Adrenal gland (tissue), 5 donors: ENCODE data around the gene LGALS16.

Experiments
- CTCF ChIP-seq, 6 experiments: fragments of 450-650 bp in 4 of 6; fragments of 200-600 bp in 2 of 6; sonication (generic) in 1 of 6; IDR thresholded peaks; 1 replicate in 5 of 6; 2 replicates in 1 of 6; pipeline versions ENCODE4 v1.5.1 to v1.8.0; 2016 to 2021; ENCODE audit warnings: antibody characterized with exemption in 6 of 6, mild to moderate bottlenecking in 2 of 6, moderate library complexity in 1 of 6
- POLR2A ChIP-seq, 2 donors: fragments of 450-650 bp; IDR thresholded peaks; one replicate each; pipeline ENCODE4 v1.6.1; 2017; ENCODE audit warnings: antibody characterized with exemption in 2 of 2, mild to moderate bottlenecking in 2 of 2, moderate library complexity in 1 of 2
- donor health status: DM: no; HTN: no; CAD: no.

GRCh38 chr19:39670998-39671397 lies 15.3 kb downstream of the LGALS16 start:
- TF ChIP-seq CTCF (IDR thresholded peaks at IDR 0.05) = no peak
- TF ChIP-seq POLR2A (IDR thresholded peaks at IDR 0.05) = no peak
